ENCODE data around the gene LDHD.

DNA sequence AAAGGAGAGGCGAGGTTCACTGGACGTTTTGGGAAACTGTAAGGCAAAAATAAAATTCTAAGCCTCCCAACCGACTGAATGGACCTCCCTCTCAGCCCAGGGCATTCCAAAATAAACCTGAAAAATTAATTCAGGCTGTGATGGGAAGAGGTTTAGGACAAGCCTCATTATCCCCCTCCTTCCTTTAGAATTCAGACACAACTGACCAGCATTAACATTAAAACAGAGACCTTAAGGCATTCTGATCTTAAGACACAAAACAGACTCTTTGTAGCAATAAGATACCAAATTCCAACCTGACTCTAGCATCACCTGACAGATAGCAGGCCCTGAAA lies 298 bp upstream of the LDHD start:
- TF ChIP-seq, protein P1, sequence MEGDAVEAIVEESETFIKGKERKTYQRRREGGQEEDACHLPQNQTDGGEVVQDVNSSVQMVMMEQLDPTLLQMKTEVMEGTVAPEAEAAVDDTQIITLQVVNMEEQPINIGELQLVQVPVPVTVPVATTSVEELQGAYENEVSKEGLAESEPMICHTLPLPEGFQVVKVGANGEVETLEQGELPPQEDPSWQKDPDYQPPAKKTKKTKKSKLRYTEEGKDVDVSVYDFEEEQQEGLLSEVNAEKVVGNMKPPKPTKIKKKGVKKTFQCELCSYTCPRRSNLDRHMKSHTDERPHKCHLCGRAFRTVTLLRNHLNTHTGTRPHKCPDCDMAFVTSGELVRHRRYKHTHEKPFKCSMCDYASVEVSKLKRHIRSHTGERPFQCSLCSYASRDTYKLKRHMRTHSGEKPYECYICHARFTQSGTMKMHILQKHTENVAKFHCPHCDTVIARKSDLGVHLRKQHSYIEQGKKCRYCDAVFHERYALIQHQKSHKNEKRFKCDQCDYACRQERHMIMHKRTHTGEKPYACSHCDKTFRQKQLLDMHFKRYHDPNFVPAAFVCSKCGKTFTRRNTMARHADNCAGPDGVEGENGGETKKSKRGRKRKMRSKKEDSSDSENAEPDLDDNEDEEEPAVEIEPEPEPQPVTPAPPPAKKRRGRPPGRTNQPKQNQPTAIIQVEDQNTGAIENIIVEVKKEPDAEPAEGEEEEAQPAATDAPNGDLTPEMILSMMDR (IDR thresholded peaks at IDR 0.05; ENCODE audit: insufficient read depth, low read length): no peak
- no peak for TF ChIP-seq POLR2AphosphoS5 (IDR thresholded peaks at IDR 0.05; ENCODE audit: low read depth)
- TF ChIP-seq SPI1 (IDR thresholded peaks at IDR 0.05; ENCODE audit: borderline replicate concordance, low read depth): no peak
- TF ChIP-seq GABPA (IDR thresholded peaks at IDR 0.05; ENCODE audit: low read depth): no peak

Measured in HL-60 (cell line).